ENCODE results near the gene BICD1.

The BICD1 gene

GRCh38 chr12:32104572-32105355, 1.9 kb upstream of the BICD1 start:
- DNase-seq: no peak

DNA sequence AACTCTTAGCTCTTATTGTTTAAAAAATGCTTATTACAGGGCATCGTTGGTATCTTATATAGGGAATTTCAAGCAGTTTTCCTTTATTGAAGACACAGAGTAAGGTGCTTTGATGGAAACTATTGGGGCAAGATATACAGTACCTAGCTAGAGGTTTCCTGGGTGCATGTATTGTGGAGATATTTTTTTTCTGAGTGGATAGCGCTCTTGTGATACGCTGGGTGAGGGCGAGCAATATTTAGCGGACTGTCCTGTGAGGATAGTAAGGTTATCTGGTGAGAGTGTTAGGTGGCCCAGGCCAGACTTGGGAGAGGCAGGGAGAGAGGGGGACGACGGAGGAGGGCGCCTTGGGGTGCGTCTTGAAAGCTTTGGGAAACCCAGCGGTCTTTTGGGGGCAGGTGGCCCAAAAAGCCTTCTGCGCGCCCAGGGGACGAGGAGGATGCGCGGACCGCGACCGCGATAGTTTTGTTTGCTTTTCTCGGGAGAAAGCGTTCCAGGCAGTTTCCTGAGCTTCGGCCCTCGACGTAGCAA, 596 bp upstream of the BICD1 start:
- DNase-seq: no peak

GRCh38 chr12:32107359-32108267, 966 bp downstream of the BICD1 start:
- peak; percentile 36 for DNase-seq

GRCh38 chr12:32108787-32109186, 2.1 kb downstream of the BICD1 start:
- no peak for DNase-seq

- no peak for DNase-seq
These were observed 3.8 kb downstream of the BICD1 start for GRCh38 chr12:32110417-32110816.

DNA sequence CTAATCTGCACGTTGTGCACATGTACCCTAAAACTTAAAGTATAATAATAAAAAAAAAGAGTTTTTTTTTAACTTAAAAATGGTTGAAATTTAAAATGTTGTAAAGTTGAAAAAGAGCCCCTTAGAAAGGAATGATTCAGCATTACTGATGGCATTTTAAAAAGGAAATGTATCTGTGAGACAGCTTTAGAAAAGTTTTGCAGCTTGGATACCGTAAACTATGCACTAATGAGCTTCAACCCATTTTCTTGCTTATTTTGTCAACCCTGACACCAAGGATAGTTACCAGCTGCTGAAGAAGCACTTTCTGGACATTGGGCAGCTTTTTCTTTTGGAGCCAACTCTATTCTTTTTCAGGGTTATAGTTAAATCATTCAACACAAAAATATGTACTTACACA, 4.3 kb downstream of the BICD1 start:
- no peak for DNase-seq

DNA sequence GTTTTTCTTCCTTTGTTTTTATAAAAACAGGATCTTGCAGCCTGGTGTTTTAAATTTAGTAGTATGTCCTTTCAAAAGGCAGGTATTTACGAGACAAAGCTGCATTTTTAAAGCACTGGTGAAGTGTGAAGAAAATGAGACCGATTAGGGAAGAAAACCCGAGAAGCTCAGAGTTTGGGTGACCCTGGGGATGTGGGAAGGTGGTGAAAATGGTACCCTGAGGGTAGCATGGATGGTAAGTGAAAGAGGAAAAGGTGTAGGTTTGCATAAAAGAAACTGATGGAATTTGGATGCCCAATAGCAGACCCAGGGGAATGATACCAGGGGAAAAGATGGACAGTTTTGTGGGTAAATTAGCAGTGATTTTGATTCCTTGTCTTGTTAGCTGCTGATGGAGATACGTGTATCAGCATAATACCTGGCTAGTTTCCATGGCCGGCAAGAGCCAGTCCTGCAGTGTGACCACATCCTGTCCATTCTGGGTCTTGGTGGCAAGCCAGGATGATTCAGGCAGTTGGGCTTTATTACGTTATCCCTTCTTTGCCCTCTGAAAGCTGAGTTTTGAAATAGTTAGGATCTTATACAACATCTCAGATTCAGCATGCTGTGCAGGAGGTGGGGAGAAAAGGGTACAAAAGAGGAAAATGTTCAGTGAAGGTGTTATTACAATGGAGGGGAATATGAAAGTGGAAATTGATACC, 8.9 kb downstream of the BICD1 start:
- no peak for DNase-seq

GRCh38 chr12:32116897-32117296, 10.2 kb downstream of the BICD1 start:
- DNase-seq: no peak

DNA sequence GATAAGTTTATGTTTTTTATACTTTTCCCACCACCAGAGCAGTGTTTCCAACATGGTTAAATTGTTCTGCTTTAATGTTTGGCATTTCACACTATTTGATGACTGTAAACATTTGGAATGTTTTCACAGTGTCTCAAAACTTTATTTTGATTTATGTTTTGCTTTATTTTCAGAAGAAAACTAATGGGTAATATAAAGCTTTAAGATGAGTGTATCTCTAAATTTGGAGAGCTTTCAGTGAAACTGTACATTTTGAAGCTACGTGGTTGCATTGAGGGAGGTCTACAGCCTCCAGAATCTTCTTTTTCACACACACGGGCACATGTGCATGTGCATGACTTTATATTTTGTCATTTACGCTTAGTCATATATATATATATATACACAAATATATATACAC, 10.7 kb downstream of the BICD1 start:
- no peak for DNase-seq

GRCh38 chr12:32118806-32119205, 12.2 kb downstream of the BICD1 start:
- no peak for DNase-seq

- DNase-seq: no peak
These were observed 13.8 kb downstream of the BICD1 start for GRCh38 chr12:32120419-32120818.

GRCh38 chr12:32124637-32125036, 18.0 kb downstream of the BICD1 start:
- DNase-seq: no peak

DNA sequence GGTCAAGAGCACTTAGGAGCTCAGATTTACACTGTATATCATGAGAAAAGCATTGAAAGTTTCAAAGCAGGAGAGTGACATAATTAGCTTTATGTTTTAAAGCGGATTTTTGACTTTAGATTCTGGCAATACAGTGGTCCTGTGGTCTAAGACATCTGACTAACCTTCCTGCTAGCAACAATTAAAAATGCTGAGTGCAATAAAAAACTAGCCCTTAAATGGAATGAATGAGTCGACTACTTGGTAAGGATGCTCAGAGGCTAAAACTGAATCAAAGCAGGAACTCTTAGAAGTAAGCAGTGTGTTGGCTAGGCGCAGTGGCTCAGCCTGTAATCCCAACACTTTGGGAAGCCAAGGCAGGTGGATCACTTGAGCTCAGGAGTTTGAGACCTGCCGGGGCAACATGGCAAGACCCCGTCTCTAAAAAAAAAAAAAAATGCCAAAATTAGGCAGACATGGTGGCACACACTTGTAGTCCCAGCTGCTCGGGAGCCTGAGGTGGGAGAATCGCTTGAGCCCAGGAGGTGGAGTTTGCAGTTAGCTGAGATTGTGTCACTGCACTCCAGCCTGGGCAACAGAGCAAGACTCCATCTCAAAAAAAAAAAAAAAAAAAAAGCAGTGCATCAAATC, 18.9 kb downstream of the BICD1 start:
- no peak for DNase-seq

- no peak for DNase-seq
These were observed 20.1 kb downstream of the BICD1 start for GRCh38 chr12:32126720-32127119.

GRCh38 chr12:32131666-32132065, 25.0 kb downstream of the BICD1 start:
- DNase-seq: no peak

DNA sequence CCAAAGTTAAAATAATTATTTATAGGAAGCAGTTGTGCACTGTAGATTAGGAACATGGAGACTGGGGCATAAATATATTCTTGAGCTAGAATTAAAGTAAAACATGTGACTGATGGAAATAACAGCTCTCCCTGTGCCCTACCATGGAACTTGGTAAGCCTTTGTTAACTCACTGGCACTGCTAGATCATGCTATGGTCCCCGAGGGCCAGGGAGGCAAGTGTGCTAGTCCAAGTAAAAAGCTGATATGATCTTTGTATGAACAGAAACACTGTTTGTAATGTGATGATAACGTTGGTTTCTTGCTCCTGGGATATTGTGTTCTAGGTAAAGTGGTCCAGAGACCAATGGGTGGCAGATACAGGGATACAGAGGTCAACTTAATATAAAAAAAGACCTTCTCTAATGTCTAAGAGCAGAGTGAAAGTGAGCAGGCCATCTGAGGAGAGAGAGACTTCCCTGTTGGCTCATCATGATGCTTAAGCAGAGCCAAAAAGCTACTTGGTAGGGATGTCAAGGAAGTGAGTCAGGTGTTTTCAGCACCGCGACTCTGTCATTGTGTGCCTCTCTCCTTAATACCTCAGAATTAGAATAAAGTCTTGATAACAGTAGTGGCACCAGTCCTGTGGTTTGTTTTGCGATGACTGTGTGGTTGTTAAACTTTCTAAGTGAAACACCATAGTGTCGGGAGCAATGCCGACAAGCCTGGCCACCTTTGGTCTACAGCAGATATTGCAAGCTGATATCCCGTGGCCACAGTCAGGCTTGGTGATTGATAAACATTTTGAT, 27.6 kb downstream of the BICD1 start:
- DNase-seq: peak; percentile 42

DNA sequence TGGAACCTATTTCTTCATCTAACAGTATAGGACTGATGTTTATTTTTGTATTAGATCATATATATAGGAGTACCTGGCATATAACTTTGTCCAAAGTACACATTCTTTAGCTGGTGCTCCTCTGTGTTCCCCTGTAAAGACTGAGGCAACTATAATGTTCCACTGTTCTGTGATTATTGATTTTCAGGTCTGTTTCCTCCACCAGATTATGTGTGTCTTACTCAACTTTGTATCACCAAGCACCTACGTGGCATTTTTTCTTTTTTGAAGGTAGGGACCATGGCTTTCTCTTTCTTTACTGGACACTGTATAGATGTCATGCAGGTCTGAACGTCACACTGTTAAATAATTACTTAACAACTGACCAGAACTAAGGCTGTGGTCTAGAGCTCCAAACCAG, 29.3 kb downstream of the BICD1 start:
- DNase-seq: no peak

GRCh38 chr12:32136404-32136803, 29.8 kb downstream of the BICD1 start:
- DNase-seq: no peak

- no peak for DNase-seq
These were observed 32.4 kb downstream of the BICD1 start for GRCh38 chr12:32139064-32139421.

DNA sequence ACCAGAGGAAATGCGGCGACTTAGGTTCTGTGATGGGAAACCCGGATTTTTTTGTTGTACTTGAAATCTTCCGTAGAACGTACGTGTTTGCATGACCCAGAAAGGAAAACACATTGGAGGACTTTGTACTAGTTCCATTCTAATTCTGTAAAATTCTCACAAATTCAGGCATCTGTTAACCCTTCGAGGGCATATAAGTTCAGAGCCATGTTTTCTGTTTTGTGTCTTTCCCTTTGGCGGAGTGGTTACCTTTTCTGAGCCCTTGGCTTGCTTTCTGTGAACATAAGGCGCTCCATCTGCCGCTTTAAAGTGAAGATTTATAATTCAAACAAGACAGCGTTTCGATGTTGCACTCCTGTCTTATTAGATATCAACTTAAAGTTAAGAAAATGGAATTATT, 34.2 kb downstream of the BICD1 start:
- DNase-seq: no peak

GRCh38 chr12:32145096-32145495, 38.4 kb downstream of the BICD1 start:
- DNase-seq: no peak

All from activated CD4-positive, CD25-positive, alpha-beta regulatory T cell treated with anti-CD3 and anti-CD28 coated beads, Interleukin-2, amount 50 U/mL, for 72 hours (primary cell).